Stimulated activated CD4-positive, alpha-beta T cell treated with anti-CD3 and anti-CD28 coated beads, Interleukin-4, amount 100 ng/mL, for 24 hours (primary cell): ENCODE data around the gene NUCB1.

Experiments used
- DNase-seq: peaks from one replicate; pipeline ENCODE4 v3.0.0-alpha.2; 2020

Gene NUCB1

DNA sequence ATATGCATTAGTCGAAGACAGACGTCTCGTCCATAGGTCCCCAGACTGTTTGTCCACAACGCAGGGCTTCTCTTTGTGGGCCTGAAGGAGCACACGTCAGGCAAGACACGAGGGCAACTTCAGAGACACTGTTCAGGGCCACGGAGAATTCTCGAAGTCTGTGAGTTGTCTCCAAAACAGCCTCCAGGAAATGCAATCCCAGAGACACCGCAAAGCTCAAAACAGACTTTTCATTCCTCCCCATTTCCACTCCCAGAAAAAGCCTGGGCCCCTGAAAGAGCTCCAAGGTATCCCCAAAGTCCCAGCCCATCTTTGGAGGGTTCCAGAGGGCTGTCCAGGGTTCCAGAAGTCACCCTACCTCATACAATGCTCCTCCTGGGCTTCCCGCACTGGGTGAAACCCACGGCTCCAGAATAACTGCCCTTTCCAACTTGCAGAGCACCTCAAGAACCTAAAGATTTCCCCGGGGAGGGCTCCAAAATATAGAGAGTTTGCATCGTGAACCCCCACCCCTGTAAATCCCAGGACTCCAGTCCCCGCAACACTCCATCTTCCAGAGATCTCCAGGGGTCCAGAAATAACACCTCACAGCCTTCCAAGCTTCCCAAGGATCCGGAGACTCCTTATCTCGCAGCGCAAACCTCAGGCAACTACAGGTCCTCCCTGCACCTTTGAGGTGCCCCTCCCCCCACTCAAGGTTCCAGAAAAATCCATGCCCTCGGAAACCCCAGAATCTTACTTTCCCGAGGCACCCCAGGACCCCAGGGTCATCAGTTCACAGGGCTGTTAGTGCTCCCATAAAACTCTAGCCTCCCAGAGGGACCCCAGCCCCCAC lies 64.3 kb downstream of the NUCB1 start:
- DNase-seq: peak; percentile 33

DNA sequence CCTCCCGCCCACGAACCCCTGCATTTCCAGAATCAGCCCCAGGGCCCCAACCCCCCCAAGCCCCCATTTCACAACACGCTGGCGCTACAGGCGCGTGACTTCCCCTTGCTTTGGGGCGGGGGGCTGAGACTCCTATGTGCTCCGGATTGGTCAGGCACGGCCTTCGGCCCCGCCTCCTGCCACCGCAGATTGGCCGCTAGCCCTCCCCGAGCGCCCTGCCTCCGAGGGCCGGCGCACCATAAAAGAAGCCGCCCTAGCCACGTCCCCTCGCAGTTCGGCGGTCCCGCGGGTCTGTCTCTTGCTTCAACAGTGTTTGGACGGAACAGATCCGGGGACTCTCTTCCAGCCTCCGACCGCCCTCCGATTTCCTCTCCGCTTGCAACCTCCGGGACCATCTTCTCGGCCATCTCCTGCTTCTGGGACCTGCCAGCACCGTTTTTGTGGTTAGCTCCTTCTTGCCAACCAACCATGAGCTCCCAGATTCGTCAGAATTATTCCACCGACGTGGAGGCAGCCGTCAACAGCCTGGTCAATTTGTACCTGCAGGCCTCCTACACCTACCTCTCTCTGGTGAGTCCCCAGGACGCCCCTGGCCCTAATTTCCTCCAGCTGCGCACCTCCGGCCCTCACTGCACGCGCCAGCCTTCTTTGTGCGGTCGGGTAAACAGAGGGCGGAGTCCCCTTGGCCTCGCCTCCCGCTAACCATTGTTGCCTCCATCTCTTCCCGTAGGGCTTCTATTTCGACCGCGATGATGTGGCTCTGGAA lies 65.1 kb downstream of the NUCB1 start, which contains the start of gene FTL:
Gene FTL, plus strand, starts transcription at position 270 of the 766 bp plus-strand sequence. Its CDS starts 199 bp downstream, at position 469.
- peak; percentile 92 for DNase-seq

GRCh38 chr19:48965806-48966540 lies 65.9 kb downstream of the NUCB1 start:
- peak; percentile 92 for DNase-seq

GRCh38 chr19:48966541-48967345 lies 66.6 kb downstream of the NUCB1 start:
- DNase-seq: no peak

- DNase-seq: no peak
These were observed 67.5 kb downstream of the NUCB1 start for GRCh38 chr19:48967346-48968178.

DNA sequence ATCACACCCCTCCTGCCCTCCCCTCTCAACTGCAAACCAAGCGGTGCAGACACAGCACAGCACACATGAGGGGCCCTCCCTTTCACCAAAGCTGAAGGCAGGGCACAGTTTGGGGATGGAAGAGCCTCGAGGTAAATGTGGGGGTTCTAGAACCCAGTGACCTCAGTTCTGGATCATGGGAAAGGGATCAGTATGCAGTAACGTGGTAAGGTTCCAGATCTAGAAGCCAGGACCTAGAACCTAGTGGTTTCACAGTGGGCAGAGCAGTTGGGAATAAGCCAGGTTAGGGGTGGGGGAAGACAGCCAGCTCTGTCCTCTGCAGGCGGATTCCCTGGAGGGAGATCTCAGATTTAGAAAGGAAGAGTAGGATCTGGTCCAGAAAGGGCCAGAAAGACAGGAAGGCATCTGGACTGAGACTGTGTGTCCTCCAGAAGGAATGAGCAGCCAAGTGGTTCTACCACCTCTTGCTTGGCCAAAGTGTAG lies 68.1 kb downstream of the NUCB1 start:
- no peak for DNase-seq

- DNase-seq: no peak
These were observed 68.7 kb downstream of the NUCB1 start for GRCh38 chr19:48968813-48969218.

DNA sequence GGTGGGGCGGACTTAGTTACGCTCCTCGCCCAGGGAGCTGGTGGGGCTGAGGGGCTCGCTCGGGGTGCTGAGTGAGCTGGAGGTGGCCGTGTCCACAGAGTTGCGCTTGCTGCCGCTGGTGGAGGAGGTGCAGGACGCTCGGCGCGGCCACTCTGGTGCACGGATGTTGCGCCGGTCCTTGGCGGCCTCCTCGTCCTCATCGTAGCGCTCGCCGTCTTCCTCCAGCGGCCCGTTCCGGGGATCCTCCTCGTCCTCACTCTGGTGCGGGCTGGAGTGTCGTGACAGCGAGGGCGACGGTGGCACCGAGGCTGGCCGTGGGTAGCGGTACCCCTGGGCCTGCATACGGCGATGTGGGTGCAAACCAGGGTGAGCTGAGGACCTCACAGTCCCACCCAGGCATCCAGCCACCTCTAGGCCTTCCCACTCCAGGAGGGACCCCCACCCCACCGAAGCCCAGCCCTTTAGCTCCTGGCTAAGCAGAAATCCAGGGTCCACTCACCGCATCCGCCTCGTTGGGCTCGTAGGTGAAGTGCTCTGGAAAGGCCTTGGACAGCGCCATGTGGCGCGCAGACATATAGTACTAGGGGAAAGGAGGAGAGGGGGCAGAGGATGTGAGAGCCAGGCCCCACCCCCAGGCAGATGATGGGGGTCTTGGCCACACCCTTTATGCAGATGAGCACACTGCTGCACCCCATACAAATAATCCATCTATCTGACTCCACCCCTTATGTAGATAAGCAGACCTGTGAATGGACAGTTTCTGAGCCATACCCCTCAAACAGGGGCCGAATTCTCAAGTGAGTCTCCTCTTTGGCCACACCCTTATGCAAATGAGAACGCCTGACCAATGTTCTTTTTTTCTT lies 69.4 kb downstream of the NUCB1 start:
- no peak for DNase-seq

GRCh38 chr19:48970139-48970766 lies 70.1 kb downstream of the NUCB1 start:
- DNase-seq: no peak

DNA sequence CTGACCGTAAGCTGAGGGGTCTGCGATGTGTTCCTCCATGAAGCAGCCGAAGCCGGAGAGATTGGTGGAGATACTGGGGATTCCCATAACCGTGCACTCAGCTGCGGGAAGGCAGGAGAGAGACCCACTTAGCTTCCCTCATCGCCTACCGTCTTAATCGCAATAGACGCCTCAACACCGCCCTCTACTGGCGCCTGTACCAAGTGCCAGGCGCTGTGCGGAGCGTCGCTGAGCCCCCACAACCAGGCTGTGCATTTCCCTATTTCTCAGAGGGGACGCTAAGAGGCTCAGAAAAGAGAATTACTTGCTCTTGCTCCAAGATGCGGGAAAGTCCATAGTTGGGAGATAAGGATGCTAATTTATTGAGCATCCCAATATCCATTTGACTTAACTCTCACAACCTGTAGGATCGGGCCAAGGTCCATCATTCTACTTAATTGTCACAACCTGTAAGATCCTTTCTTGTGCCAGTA lies 70.8 kb downstream of the NUCB1 start:
- peak; percentile 87 for DNase-seq
